Measurements from ENCODE around the gene TTC28. TPM values are rescaled to one million over a fixed set of nuclear protein-coding genes. Genes with fewer than 3 reads are reported as not detected.

Gene TTC28
- total RNA-seq, 1 donor from 2014 or later: 65.4 TPM

DNA sequence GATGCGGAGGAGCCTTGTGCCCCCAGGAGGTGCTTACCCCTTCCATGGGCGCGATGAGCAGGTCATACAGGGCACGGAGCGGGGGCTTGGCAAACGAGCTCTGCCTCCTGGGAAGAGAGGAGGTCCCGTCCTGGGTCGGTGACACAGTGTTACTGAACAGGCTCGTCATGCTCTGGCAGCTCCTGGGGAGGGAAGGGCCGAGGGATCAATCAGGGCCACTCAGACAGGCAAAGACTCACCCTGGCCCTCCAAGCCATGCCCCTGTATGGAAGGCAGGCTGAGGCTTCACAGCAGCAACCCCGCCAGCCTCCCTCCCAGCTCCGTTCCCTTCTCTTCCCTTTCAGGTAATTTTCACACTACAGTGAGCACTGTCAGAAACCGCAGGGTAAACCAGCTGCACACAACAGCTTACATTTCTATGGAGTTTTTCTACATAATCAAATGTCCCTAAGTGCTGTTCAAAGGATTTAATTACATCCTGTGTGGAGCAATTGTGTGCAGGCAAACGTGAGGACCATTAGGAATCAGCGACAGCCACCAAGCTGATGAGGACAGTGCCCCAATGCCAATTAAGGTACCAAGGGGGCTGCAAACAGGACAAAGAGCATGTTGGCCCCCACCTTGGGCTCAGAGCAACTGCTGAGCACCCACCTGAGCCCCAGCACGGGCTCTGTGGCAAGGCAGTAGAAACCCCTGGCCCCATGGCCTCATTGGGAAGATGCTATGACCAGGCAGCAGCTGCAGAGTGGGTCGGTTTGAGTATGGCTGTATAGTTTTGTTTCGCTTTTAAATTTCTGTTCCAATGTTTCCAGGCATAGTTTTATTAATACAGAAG is 665.2 kb downstream of the TTC28 start:
- Mint-ChIP-seq H3K27ac (ENCODE audit: unreplicated experiment) (peak overlapping the region; percentile 65), H3K4me3 (no peak overlapping the region), H3K27me3 (ENCODE audit: low read depth) (no peaks in the 10 kb centered on the region), H3K4me1 (peaks cover 34% of the 10 kb centered on the region), H3K9me3 (no peaks in the 10 kb centered on the region), H3K36me3 (ENCODE audit: low read depth) (no peaks in the 10 kb centered on the region)
- no peak for DNase-seq (ENCODE audit: low read depth, low spot score)
- TF ChIP-seq, protein P1, sequence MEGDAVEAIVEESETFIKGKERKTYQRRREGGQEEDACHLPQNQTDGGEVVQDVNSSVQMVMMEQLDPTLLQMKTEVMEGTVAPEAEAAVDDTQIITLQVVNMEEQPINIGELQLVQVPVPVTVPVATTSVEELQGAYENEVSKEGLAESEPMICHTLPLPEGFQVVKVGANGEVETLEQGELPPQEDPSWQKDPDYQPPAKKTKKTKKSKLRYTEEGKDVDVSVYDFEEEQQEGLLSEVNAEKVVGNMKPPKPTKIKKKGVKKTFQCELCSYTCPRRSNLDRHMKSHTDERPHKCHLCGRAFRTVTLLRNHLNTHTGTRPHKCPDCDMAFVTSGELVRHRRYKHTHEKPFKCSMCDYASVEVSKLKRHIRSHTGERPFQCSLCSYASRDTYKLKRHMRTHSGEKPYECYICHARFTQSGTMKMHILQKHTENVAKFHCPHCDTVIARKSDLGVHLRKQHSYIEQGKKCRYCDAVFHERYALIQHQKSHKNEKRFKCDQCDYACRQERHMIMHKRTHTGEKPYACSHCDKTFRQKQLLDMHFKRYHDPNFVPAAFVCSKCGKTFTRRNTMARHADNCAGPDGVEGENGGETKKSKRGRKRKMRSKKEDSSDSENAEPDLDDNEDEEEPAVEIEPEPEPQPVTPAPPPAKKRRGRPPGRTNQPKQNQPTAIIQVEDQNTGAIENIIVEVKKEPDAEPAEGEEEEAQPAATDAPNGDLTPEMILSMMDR (conservative IDR thresholded peaks at IDR 0.05): no peak

DNA sequence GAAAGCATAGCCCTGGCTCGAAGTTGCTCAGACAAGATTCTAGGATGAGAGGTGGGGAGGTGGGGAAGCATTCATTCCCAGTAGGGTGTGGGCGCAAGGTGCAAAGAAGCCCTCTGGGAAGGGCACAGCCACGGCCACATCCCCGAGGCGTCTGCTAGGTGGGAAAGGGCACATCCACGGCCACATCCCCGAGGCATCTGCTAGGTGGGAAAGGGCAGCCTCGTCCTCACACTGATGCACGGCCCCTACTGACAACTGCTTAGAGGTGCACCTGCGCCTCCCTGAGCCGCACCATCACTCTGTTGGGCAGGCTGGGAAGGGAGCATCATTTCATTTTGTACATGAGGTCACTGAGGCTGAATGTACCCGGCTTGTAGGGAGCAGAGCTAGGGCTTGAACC is 666.0 kb downstream of the TTC28 start:
- TF ChIP-seq, protein P1 (conservative IDR thresholded peaks at IDR 0.05): no peak
- H3K9me3 Mint-ChIP-seq: no peaks in the 10 kb centered on the region
- H3K27me3 Mint-ChIP-seq (ENCODE audit: low read depth): no peaks in the 10 kb centered on the region
- no peak overlapping the region for H3K4me3 Mint-ChIP-seq
- H3K4me1 Mint-ChIP-seq: peaks cover 39% of the 10 kb centered on the region
- no peak for DNase-seq (ENCODE audit: low read depth, low spot score)
- H3K36me3 Mint-ChIP-seq (ENCODE audit: low read depth): no peaks in the 10 kb centered on the region
- no peak overlapping the region for H3K27ac Mint-ChIP-seq (ENCODE audit: unreplicated experiment)

DNA sequence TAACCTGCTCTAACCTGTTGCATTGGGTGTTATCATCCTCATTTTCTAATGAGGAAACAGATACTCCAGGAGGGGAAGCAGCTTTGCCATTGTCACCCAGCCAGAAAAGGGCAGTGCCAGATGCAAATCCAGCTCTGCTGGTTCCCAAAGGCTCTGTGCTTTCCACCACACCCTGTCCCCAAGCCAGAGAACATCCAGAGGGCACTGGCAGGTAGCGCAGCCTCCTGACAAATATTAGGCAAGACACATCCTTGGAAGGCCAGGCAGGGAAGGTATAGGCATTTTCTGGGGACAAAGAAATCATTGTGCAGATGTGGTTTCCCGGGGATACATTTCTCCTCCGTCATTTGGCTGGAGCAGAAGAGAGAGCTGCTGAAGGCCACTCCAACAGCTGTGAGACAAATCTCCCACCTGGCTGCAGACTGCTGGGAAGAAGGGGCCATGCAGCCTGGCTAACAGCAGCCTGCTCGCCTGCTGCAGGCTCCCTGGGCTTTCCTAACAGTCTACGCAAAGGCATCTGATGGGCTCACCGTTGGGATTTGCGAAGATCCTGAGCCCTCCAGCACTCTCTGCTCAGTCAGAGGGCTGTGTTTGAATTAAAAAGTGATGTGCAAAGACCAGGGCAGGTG is 666.7 kb downstream of the TTC28 start:
- no peak overlapping the region for H3K27ac Mint-ChIP-seq (ENCODE audit: unreplicated experiment)
- no peaks in the 10 kb centered on the region for H3K9me3 Mint-ChIP-seq
- H3K4me1 Mint-ChIP-seq: peaks cover 39% of the 10 kb centered on the region
- TF ChIP-seq, protein P1 (conservative IDR thresholded peaks at IDR 0.05): no peak
- no peaks in the 10 kb centered on the region for H3K27me3 Mint-ChIP-seq (ENCODE audit: low read depth)
- DNase-seq (ENCODE audit: low read depth, low spot score): no peak
- no peak overlapping the region for H3K4me3 Mint-ChIP-seq
- no peaks in the 10 kb centered on the region for H3K36me3 Mint-ChIP-seq (ENCODE audit: low read depth)

DNA sequence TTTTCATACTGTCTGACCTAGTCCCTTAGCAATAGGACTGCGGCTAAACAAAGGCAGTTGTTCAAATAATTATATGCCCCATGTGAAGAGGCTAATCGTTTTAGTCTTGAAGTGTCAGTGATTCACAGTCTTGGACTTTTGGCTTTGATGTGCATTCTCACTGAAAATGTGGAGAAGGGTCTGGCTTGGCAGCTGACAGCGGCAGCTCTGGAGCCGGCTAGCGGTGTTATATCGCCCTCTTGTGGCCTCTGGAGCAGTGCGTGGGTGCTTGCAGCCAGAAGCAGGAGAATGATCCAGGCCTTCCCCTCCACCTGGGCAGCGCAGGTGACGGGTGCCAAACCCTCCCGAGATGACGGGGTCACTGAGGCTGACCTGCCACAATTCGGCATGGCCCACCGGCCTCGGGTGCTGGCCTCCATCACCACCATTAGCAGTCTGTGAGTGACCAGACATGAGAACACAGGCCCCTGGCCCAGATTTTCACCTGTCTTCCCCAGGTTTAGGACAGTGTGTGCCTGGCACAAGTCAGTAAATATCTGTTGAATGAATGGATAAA is 670.3 kb downstream of the TTC28 start:
- Mint-ChIP-seq H3K27ac (ENCODE audit: unreplicated experiment) (no peak overlapping the region), H3K27me3 (ENCODE audit: low read depth) (no peaks in the 10 kb centered on the region)

DNA sequence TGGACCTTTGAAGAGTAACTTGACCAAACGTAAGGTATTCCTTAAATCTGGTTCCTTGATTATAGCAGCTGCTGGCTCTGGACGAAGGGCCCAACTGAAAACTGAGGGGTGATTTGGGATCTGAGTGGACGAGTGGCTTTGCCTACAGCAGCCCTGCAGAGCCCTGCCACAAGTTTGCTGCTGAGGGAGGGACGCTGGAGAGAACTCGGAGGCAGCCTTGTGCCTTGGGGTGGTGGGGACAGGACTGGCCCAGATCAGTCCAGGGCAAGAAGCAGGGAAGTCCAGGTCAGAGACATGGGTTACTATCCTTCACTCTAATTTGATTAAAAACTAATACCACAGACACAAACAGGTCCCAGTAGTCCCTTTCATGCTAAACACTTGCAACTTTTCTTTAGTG is 671.0 kb downstream of the TTC28 start:
- H3K4me1 Mint-ChIP-seq: peaks cover 14% of the 10 kb centered on the region
- TF ChIP-seq, protein P1 (conservative IDR thresholded peaks at IDR 0.05): no peak
- DNase-seq (ENCODE audit: low read depth, low spot score): no peak
- H3K27ac Mint-ChIP-seq (ENCODE audit: unreplicated experiment): peak overlapping the region; percentile 87
- H3K9me3 Mint-ChIP-seq: no peaks in the 10 kb centered on the region
- H3K4me3 Mint-ChIP-seq: no peak overlapping the region
- H3K27me3 Mint-ChIP-seq (ENCODE audit: low read depth): no peaks in the 10 kb centered on the region
- H3K36me3 Mint-ChIP-seq (ENCODE audit: low read depth): no peaks in the 10 kb centered on the region

More for the DNA sequence above, 670.3 kb downstream of the TTC28 start:
- TF ChIP-seq, protein P1 (conservative IDR thresholded peaks at IDR 0.05): peak; percentile 97
- peaks cover 20% of the 10 kb centered on the region for H3K4me1 Mint-ChIP-seq
- H3K4me3 Mint-ChIP-seq: no peak overlapping the region
- no peaks in the 10 kb centered on the region for H3K9me3 Mint-ChIP-seq
- DNase-seq (ENCODE audit: low read depth, low spot score): peak; percentile 79
- H3K36me3 Mint-ChIP-seq (ENCODE audit: low read depth): no peaks in the 10 kb centered on the region
